Measurements from ENCODE around the gene KBTBD12. TPM values are rescaled to one million over a fixed set of nuclear protein-coding genes. Genes with fewer than 3 reads are reported as not detected.
A peak's percentile ranks its signal among the peaks of the same experiment; 100 is the strongest.

KBTBD12 gene
- total RNA-seq, 1 donor from 2014 or later: 0.82 TPM

DNA sequence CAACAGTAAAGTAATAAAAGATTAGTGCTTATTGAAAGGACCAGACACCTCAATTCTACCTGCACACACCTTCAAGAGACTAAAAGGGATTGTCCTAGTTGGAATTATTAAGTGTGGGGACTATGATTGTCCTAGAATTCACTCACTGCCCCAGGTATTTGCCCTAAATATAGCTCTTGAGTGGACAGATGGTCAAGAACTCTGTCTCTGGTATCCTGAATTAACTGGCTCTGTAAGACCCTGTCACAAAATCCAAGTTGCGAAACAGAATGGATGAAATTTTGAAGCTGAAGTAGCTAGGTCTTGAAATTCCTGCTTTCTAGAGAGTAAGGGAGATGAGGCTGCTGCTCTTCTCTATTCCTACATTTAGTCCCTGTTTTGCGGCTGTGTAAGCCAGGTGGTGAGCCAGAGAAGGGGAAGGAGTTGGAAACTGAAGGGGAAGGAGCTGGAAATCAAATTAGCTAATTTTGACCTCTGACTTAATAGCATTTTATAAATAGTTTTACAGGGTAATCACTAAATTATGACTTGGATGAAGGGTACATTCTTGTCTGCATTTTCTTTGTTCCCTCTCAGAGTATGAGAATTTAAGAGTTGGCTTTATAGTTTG is 34.5 kb downstream of the KBTBD12 start:
- no peak for DNase-seq (ENCODE audit: low spot score in 2 of 2)
- FAIRE-seq: no peak

GRCh38 chr3:127951276-127951675 is 36.2 kb downstream of the KBTBD12 start:
- no peak for FAIRE-seq
- no peak for DNase-seq (ENCODE audit: low spot score in 2 of 2)

DNA sequence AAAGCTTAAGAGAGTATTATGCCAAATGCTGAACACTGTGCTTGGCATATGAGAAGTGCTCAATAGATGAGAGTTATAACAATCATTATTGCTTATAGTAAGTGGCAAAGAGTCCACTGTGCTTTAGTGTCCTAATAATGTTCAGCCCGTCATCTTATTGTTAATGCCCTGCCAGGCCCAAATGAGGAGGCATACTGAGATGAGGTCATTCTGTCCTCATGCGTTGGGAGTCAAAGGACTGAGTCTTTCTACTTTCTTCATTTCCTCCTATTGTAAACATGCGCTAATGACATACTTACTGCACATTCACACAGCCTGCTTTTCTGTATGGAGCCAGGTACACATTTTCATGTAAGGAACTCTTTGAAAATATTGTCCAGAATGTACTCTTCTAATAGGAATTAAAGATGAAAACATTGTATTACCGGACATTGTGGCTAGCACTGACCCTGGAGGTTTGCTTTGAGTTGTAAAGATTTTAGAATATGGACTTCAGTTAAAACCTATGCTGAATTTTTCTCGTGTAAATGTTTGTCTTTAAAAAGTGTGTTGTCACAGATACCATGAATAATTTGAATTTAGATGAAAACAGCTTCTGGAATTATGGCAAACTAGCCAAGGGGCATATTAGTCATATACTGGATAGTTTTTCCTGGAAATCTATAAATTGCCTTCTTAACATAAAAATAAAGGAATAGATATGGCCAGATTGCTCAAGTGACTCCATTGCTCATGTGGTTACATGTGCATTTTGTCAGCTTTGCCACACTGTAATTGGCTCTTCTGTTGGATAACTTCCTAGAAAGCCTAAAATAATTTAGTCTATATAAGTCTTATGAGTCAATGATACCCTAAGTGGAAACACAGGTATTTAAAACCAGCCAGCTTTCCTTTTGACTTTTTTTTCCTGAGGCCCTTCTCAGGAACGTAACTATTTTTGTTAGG is 38.3 kb downstream of the KBTBD12 start:
- no peak for FAIRE-seq
- no peak for DNase-seq (ENCODE audit: low spot score in 2 of 2)

- FAIRE-seq: no peak
- no peak for DNase-seq (ENCODE audit: low spot score in 2 of 2)
Observed at GRCh38 chr3:127954640-127955039, 39.6 kb downstream of the KBTBD12 start.

DNA sequence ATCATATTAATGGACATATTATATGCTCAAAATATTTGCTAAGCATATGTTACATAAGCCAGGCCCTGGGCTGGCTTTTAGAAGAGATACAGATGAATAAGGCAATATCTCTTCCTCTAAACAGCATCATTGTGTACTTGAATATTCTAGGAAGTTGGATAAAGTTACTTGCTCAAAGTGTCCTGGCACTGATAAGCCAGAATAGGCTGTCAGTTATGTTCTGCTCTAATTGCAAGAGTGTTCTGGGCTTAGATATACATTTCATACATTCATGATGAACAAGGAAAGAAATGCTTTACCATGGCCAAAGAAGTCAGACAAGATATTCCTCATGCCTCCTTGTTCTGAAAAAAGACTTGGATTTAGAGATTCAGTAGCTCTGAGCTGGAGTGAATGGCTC is 40.7 kb downstream of the KBTBD12 start:
- FAIRE-seq (no peak), DNase-seq (ENCODE audit: low spot score in 2 of 2) (no peak)

GRCh38 chr3:127959041-127959440 is 44.0 kb downstream of the KBTBD12 start:
- no peak for FAIRE-seq
- no peak for DNase-seq (ENCODE audit: low spot score in 2 of 2)

DNA sequence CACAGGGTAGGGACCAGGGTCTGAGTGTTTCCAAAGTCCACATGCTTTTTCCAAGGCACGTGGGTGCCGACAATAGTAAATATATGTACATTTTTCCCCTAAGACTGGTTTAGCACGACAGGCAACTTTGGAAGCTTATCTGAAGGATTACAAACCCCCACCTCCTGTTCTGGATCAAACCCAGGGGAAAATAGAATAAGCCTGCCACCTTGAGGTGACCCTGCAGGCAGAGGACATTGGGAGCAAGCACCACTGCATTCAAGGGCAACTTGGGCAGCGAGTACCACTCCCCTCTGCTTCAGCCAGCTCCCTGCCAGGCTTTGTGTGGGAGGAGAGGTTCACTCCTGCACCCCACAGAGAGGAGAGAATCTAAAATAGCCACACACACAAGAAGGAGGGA is 44.8 kb downstream of the KBTBD12 start:
- FAIRE-seq (no peak), DNase-seq (ENCODE audit: low spot score in 2 of 2) (peak in 1 of 2 donors; percentile 25)

GRCh38 chr3:127960421-127960965 is 45.5 kb downstream of the KBTBD12 start:
- FAIRE-seq (no peak), DNase-seq (ENCODE audit: low spot score in 2 of 2) (no peak)

GRCh38 chr3:127961124-127961523 is 46.1 kb downstream of the KBTBD12 start:
- no peak for DNase-seq (ENCODE audit: low spot score in 2 of 2)
- FAIRE-seq: no peak

DNA sequence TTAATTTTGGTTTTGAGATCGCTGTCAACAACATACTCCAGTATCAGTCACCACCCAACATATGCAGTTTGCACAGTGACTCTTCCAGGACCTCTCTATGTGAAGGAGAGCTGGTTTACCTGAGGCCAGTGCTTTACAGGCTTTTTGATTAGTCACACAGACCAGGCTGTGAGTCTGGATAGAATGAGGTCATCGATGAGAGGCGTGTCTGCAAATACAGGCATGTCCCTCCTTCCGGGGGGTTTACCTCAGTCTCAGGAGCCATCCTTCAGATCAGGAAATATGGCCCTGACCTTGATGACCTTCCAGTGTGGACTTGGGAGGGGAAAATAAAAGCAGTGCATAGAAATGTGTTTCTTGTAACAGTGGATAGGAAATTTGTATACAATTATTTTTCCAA is 46.9 kb downstream of the KBTBD12 start:
- FAIRE-seq: no peak
- DNase-seq (ENCODE audit: low spot score in 2 of 2): no peak

- DNase-seq (ENCODE audit: low spot score in 2 of 2) (no peak), FAIRE-seq (no peak)
Observed at GRCh38 chr3:127962937-127963336, 47.9 kb downstream of the KBTBD12 start.

- FAIRE-seq: no peak
- DNase-seq (ENCODE audit: low spot score in 2 of 2): no peak
Observed at GRCh38 chr3:127964053-127964452, 49.0 kb downstream of the KBTBD12 start.

DNA sequence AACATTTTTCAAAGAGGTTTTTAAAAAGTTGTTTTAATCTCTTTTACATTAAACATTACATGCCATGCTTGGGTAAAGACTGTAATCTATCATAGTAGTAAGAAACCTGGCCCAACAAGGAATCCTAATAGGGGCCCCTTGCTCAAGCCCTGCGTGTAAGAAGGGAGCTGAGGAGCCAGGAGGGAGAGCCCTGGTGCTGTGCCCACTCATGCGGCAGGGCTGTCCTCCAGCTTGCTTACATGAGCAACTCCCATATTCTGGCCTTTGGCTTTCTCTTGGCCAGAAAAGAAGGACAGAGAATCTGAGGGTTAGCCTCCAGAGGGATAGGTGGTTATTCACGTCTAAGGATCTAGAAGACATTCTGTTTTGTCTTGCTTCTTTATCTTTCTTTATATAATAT is 49.8 kb downstream of the KBTBD12 start:
- FAIRE-seq (no peak), DNase-seq (ENCODE audit: low spot score in 2 of 2) (no peak)

DNA sequence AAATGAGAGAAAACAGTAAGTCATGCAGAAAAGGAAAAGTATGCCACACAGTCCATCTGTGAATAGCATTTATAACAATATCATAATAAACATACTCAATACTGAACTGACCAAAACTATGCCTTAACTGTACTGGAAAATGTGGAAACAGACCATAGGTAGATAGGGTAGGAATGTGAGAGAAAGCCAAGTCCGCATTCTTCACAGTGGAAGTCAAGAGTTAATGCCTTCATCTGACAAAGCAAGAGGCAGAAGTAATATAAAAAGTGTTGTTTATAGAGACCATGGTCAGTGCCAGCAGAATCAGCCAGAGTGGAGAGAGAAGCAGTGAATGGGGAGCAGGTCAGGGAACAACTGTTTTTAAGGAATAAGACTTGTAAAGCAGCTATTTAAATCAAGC is 52.3 kb downstream of the KBTBD12 start:
- DNase-seq (ENCODE audit: low spot score in 2 of 2) (no peak), FAIRE-seq (no peak)

DNA sequence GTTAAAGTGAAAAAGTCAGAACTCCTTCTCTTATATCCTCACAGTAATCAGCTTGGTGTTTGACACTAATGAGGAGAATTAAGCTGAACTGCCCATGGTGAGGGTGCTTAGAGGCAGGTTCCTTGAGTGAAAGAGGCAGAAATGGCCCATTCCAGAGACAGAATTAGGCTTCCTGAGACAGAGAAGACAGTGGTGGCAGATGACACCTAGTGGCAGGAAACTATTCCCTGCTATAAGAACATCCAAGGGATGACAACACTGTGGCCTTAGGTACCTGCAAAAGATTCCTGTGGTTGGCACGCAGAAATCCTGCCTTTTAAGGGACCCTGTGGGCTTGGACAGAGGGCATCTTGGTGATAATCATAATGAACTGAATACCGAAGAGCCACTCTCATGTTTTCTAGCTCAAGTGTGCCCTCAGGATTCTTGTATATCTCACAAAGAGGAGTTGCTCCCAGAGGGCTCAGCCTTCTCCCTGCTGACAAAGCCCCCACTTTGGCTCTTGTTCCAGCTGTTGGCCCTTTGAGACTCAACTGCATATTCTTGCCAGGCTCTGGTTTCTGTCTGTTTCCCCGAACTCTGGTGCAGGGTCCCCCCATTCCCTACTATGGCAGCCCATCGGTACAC is 56.0 kb downstream of the KBTBD12 start:
- FAIRE-seq: no peak

DNA sequence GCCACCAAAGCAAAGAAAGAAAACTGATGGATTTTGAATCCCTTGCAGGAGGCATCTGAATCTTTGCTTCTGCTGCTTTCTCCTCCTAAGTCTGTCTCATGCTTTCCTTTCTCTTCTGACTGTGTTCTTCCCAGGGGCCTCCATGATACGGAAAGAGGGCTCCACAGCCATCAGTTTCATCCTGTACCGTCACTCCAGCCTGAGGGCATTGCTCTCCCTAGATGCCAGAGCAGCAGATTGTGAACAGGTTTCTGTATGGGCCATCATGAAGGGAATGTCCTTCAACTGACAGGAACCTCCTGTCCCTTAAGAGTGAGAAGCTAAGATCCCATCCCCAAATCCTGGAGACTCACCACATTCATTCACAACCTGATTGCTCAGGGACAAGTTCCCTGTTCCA is 59.2 kb downstream of the KBTBD12 start:
- FAIRE-seq (no peak), DNase-seq (ENCODE audit: low spot score in 2 of 2) (no peak)

More for the DNA sequence above, 56.0 kb downstream of the KBTBD12 start:
- peak in 1 of 2 donors; percentile 34 for DNase-seq (ENCODE audit: low spot score in 2 of 2)

GRCh38 chr3:127975153-127976029 is 60.4 kb downstream of the KBTBD12 start:
- FAIRE-seq (no peak), DNase-seq (ENCODE audit: low spot score in 2 of 2) (no peak)

GRCh38 chr3:127978636-127979035 is 63.6 kb downstream of the KBTBD12 start:
- FAIRE-seq (no peak), DNase-seq (ENCODE audit: low spot score in 2 of 2) (no peak)

DNA sequence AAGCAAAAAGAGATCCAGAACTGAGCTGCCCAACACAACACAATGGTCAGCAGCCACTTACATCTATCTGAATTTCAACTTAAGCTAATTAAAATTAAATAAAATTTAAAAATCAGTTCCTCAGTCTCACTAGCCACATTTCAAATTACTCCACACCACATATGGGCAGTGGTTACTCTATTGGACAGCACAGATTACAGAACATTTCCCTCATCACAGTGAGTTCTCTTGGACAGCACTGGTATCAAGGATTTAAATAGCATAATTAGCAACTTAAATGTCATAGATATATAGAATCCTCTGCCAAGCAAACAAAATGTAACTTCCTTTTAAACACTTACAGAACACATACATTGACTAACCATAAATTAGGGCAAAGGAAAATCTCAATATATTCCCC is 64.4 kb downstream of the KBTBD12 start:
- DNase-seq (ENCODE audit: low spot score in 2 of 2) (no peak), FAIRE-seq (no peak)

DNA sequence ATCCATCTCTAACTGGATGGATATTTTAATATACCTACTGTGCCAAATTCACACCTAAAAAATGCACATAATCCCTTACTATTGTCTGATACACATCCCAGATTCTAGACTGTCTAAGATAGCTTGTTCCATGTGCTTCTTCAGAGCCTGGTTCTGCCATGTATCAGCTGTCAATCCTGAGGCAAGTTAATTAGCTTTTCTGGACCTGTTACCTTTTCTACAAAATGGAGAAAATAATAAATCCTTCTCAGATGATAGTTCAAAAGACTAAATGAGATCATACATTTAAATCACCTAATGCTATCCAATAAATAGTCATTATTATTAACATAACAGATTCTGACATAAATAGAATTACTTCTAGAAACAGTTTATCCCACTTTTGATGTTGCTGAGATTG is 66.1 kb downstream of the KBTBD12 start:
- FAIRE-seq (no peak), DNase-seq (ENCODE audit: low spot score in 2 of 2) (no peak)
